A172 (cell line): ENCODE results near the gene CFAP65. TPM values are rescaled to one million over a fixed set of nuclear protein-coding genes. Genes with fewer than 3 reads are reported as not detected.

Experiments
- DNase-seq: peaks from one replicate; pipeline ENCODE4 v3.0.0-alpha.2; 2015; ENCODE audit warnings: low spot score
- total RNA-seq: library from RNA; depleted of rRNA; stranded (reverse); fragments of >200 nt; shearing (Covaris generic); gene quantifications from 2 replicates; pipeline ENCODE4 v1.2.3, GENCODE V29; 2014

CFAP65 gene
- total RNA-seq, 1 experiment from 2014 or later = 0.55 TPM

DNA sequence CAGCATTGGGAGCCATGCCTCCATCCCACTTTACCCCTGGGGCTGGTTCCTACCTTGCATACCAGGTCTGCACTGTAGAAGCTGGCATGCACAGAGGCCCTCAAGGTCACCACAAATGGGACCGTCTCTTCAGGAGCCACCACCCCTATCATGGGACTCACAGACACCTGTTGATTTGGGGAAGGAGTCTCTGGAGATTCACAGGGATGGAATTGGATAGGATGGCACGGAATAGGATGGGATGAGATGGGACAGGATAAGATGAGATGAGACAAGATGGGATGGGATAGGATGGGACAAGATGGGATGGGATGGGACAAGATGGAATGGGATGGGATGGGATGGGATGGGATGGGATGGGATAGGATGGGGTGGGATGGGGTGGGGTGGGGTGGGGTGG is 32.0 kb downstream of the CFAP65 start:
- DNase-seq = no peak

DNA sequence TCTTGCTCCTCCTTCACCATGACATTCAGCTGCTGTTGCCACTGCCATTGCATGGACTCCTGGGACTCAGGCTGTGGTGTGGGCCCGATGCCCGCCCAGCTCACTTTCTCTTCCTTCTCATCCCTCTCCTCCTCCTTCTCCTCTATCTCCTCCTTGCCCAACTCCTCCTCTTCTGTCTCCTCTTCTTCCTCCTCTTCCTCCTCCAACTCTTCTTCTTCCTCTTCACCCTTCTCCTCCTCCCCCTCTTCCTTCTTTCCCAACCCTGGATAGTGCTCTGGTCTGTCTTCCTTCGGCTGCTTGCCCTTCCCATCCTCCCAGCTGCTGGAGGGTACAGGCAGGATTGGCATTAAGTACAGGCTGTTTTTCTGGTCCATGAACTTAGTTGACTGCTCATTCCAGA is 37.3 kb downstream of the CFAP65 start:
- DNase-seq = no peak

DNA sequence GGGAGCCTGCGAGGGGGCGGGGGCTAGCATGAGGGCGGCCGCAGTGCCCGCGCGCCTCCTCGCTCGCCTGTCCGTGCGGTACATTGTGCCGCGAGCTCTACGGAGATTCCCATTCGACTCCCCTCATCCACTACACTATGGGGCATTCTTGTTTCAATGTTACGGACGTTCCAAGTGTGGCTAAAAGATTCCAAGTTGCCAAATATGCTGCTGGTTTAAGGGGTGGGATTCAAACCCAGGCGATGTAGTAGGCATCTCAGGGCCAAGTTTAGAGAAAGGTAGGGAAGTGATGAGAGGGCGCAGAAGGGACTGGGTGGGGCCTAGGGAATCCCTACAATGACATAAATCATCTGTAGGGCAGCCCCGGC is 38.1 kb downstream of the CFAP65 start:
- DNase-seq = no peak

DNA sequence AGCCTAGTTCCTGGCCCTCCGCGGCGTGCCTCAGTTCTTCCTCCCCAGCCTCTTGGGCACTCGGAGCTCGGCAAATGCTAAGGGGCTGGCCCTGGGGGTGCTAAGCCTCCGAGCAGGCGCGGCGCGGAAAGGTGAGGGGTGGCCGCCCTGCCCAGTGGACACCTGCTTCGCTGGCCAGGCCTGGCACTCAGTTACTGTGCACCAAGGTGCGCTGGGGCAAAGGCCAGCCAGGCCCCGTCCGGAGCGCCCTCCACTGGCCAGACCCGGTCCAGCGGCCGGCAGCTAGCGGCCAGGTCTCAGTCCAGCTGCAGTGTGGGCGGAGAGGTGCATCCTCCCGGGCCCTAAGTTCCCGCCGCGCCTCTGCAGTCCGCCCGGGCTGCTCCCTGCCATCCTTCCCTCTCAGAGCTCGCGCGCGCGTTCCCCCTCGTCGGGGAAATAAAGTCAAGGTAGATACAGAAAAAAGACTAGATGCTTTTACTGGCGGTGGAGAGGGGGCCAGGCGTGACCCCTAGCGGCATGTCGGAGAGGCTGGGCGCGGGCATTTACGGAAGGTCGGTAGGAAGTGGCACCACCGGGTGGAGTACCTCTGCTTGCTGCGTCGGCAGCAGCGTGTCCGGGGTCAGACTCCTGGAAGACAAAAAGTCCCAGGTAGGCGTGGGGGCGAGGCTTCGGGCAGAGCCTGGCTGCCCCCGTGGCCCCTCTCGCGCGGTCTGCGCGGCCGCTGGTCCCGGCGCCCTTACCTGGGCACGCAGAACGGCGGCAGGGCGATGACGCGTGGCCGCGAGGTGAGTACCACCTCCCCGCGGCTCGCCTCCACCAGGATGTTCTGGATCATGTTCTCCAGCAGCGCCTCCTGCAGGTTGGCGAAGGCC is 38.7 kb downstream of the CFAP65 start:
- no peak for DNase-seq

DNA sequence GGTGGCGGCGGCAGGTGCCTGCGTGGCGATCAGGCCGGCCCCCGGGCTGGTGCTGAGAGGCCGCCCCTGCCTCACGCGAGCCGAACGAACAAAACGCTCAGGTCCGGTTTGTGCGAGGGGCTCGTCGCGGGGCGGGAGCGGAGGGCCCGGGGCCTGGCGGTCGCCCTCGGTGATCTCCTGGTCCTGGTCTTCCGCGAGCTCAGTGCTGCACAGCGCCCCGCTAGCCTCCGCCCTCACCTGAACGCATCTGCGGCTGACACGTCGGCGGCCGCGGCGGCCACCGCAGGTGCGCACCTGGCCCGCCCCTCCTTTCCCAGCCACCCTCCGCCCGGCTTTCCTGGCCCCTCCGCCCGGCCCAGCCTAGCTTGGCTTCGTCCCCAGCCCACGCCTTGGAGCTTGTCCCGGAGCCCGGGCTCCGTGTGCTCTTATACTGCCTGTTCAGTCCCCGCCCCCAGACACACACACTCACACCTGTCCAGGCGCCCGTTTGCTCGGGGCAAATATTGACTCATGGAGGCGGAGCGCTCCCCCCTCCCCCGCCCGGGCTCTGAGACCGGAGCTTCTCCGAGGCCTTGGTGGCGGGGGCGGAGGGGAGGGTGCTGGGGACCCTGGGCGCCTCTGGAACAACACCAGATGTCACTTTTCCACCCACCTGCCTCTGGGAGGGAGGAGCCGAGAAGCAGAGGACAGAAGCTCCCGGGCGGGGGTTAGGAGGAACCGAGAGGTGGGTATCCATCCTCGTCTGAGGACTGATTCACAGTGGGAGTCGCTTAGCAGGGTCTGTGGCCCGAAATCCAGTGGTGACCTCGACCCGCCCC is 39.5 kb downstream of the CFAP65 start:
- DNase-seq = no peak

DNA sequence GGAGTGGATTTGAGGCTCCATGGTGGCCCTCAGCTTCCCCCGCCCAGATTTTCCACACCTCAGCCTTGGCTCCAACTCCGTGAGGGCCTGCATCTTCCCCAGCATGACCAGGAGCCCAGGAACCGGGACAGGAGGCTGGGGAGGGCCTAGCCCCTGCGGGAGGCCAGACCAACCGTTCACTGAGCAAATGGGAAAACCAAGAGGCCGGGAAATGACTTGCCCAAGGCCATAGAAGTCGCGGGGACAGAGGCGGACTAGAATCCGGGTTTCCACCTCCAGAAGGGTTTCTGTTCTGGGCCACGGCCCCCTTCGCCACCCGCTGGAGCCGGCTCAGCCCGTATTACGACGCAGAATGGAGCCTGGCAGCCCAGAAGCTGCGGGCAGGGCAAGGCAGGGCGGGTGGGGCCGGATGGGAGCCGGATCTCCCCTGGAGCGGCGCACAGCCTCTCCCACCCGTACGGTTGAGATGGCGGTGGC is 40.2 kb downstream of the CFAP65 start:
- DNase-seq = no peak

DNA sequence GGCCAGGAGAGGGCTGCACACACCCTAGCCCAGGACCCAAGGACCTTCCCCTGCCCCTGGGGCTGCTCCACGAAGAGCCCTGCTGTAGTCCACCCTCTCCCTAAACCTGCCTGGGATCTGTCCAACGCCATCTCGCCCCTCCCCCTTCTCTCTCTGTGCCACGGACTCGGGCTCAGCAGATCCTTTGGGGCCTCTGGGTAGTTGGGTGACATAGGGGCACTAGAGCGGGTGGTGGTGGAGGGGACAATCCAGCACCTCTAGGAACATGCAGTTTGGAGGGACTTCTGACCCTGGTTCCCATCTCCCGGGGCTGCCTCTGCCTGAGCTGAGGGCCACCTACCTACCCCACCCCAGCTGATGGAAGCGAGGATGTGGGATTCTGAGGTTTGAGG is 40.8 kb downstream of the CFAP65 start:
- DNase-seq = no peak

DNA sequence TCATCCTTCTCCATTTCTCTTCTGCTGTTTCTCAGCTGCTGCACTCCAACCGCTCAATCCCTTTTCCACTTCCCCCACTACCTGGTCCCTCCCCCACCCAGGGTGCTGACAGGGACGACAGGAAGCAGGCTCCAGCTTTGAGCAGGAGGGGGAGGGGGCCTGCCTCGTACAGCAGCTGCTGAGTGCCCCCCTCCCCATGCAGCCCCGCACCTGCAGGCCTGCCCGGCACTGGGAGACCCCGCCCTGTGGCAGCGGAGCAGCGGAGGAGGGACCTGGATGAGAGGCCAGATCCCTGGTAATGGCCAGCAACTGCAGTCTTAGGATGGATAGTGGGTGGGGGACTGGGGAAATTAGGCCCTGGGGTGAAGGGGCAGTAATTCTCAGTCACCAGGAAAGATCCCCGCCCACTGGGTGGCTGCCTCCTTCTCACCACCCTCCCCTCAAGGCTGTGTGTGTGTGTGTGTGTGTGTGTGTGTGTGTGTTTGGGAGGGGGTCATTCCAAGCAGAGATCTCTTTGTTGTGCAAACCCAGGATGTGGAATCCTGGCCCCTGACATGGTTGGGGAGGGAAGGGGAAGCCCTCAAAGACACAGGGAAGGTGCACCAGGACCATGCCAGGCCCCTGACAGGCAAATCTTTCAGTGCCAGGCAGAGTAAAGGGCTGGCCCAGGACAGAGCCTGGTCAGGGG is 41.3 kb downstream of the CFAP65 start:
- no peak for DNase-seq

DNA sequence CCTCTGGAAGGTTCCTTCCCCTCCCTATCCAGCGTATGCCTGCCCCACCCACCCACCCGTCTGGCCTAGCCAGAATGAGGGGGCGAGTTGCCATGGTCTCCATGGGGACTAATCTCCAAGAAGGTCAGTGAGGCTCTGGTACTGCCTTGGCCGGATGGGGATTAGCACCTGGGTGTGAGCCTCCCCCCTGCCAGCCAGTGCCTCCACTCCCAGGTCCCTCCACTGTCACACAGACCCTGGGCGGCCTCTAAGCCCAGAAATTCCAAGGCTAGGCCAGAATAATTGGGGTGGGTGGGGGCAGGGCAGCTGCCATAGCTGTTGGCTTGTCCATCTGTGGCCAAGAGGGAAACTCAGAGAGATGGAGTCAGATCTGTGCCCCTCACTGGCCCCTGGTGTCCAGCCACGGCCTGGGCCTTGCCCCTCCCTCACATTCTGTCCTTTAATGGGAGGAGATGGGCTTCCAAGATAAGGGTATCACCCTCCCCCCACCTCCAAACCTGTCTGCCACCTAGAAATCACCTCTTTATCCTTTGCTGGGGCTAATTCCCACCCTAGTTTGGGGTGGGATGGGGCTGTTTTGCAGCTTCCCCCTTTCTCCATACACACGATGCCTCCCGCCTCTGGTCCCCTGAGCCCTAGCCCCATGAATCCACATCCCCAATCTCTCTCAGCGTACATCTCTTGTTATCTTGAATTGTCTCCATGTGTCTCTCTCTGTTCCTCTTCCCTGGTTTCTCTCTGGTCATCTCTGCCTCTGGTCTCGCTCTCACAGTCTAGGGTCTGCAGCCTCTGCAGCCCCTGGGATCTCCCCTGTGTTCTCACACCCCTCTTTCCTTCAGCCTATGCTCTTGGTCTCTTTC is 42.1 kb downstream of the CFAP65 start:
- no peak for DNase-seq

DNA sequence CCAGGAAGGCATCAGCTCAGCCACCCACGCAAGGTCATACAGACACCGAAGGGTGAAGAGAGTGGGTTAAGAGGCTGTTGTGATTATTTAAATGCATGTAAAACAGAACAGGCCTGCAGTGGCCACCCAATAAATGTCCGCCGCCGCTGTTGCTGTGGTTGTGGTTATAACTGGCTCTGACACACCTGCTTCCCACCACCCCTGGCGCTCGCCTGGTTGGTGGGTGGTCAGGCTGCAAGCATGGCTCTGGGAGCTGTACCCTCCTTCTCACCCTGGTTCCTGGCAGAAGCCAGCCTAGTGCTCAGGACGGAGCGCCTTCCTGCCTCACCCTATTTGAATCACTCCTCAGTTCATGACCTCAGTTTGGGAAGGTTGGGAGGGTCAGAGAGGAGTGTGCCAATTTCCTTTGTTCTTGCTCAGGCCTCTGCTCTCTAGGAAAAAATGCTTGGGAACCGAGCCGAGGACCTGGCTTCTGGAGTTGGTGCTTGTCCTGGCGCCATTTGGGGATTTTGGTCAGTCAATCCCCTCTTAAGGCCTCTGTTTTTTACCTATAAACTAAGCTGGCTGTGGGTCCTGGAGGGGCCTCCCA is 42.8 kb downstream of the CFAP65 start:
- no peak for DNase-seq

DNA sequence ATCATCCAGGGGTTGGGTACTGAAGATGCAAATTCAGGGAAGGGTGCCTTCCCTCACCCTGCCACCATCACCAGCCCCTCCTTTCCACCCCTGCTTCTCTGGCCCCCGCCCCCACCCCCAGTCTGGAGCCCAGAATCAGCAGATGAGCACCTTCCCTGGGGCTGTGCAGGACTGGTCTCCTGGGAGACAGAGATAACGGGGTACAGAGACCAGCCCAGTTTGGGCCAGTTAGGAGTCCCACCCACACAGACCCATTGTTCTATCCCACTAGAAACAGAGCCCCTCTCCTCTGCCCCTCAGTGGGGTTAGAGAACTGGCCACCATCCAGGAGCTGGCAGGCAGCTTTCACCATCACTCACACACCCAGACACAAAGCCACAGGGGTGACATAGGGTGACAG is 43.6 kb downstream of the CFAP65 start:
- DNase-seq = no peak

DNA sequence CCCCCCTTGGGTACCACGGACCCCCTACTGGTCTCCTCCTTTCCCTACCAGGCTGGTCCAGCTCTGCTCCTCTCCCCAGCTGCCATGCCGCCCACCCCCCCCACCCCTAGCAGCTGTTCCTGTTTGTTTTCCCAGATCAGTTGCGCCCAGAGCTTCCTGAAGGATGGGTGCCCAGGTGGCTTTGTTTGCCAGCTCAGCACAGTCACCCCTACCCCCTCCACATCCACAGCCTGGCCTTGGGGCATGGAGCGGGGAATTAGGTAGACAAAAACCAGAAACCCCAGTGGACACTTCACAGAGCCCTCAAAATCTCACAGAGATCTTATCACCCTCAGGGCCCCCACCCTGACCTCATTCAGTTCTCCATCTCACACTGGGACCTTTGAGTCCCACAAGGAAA is 44.4 kb downstream of the CFAP65 start:
- DNase-seq = no peak

DNA sequence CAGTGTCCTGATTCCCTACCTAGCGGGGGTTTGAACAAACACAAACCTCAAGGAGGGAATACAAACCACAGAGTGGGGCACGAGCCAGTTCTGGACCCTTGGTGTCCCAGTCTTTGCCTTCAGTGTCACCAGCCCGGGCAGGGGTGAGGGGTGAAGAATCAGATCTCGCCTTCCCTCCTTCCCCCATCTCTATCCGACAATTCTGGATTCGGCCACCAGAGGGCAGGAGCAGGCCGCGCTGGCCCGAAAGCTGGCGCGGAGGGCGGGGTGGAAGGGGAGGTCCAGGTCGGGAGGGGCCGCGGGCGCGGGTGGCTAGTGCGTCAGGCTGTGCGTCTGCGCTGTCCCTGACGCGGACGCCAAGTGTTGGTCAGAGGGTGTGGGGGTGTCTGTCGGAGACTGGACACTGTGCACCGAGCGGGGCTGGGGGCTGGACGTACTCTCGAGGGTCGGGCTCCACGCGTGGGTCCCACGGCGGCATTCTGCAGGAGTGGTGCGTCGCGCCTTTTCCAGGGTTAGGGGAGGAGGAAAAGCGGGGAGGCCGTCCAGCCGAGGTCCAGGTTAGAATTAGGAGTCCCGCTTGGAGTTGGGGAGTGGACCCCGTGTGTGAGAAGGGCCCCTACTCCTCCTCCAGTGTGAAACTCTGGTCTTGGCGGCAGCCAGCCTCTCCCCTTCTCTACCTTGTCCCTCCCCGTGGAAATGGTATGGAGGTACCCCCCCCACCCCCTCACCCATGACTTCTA is 45.2 kb downstream of the CFAP65 start:
- DNase-seq = peak; percentile 74

DNA sequence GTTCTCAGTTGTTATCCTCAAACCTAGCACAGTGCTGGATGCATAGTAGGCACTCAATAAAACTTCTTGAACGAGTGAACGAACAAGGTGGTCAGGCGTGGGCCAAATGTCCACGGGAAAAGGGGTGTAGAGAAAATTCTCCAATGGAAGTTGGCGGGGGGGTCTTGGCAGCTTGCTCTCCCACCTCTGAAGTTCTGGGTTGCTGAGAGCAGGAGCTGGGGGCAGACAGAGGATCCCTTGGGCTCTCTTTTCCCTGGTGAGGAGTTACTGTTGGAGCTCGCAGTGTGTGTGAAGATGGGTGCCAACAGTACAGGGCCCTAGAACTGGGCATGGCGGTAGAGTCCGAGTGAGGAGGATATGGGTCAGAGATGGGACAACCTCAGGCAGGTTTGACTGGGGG is 45.8 kb downstream of the CFAP65 start:
- DNase-seq = no peak

DNA sequence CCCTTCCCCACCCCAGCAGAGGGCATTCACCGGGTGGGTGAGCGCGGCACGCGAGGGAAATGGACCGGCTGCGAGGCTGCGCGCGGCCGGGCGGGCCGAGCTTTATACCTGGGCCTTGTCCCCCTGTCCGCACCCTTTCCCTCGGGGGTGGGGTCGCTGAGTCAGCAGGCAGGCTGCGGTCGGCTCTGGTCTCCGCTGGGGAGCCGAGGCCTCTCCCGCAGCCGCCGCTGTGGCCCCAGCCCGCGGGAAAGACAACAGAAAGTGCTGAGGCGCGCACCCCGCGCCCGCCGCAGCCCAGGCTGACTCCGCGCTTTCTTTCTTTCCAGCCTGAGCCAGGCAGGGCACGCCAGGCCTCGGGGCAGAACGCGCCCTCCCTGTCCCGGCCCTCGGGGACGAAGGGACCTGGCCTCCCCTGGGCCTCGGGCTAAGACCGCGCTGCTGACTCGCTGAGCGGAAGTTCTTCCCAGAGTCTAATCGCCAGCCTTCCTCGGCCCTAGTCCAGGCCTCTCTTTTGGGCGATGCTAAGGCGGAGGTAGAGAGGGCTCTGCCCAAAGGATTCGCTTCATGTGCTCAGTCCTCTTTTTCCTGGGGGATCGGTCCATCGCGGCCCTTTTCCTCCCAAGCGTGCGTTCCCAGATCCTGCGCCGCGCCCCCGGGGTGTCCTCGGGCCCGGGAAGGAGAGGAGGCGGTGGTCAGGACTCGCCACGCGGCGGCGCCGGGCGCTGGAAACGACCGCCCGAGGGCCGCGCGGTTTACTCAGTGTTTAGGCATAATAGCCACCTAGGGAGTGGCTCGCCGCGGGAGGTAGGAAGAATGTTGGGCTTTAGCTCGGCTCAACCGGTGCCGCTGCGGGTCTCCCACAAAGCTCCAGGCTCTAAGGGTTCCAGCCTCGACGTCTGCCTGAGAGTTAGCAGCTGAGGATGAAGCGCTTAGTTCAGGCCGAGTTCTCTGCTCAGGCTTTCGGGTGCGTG is 47.7 kb downstream of the CFAP65 start, which contains the start of gene CRYBA2:
TSS of gene CRYBA2 (minus strand) at position 78 of the 971 bp plus-strand sequence. CDS start 246 bp downstream, outside the sequence.
- no peak for DNase-seq

DNA sequence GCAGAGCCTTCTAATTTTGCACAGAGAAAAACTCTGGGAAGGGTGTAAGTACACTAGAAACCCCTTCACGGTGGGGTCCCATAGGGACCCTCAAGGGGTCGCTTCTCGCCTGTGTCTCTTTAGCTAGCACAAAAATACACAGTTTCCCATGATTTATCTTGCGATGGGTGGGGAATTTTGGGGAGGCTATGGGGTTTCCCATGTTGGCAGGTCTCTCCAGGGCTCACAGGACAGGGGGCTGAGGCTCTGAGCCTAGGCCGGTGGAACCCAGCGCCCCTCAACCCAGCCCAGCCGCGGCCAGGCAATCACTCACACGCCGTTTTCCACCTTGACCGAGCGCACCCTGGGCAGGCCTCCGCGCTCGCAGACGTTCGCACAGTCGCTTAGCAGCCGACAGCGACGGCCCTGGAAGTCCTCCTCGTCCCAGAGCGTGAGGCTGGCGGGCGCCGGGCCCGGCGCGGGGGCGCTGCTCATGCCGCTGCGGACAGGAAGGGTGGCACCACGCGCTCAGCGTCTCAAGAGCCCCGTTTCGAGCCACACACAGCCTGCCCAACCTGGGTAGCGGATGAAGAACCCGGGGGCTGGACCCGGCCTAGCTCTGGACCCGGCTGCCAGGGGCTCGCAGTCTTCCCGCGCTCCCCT is 48.5 kb downstream of the CFAP65 start:
- DNase-seq = no peak

DNA sequence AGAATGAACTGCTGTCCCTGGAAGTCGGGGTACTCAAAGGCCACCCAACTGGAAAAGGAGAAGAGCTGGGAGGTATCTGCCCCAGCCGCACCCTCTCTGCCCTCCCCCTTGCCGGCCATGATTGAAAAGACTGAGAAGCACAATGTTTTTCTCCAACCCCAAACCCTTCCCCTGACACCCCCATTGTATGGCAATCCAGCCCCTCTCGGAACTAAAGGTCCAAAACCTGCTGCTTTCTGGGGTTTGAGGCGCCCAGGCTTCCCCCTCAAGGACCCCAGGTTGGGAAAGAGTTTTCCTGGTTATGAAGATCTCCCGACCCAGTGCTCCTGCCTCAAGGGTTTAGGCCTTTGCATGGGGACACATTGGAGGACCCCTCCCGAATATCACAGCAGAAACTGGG is 49.1 kb downstream of the CFAP65 start:
- DNase-seq = no peak

DNA sequence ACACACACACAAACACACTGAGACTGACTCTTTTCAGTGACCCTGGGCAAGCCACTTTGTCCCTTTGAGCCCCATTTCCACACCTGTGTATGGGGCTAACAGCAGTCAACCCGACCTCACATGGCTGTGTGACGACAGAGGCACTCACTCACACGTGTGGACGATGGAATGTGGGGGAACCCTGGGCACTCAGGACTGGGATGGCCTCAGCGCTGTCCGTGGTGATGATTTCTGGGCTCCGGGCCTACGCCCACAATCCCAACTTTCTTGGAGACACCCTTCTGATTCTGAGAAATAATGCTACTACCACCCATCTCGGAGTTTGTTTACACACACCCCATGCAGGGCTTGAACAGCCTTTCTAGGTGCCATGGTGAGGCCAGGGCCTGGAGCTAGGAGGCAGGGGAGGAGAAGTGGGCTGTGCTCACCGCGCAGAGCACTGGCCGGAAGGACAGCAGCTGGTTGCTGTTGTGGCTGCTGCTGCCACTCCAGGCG is 49.6 kb downstream of the CFAP65 start:
- DNase-seq = peak; percentile 35
